GM12873 (cell line): ENCODE measurements around the gene SEC14L2.

Experiments
- TF ChIP-seq, protein P1 (sequence below): IDR thresholded peaks from 2 replicates; pipeline ENCODE4 v1.5.1; 2012; ENCODE audit warnings: low read depth, mild to moderate bottlenecking, moderate library complexity, low read length, control low read depth; ENCODE audit not compliant: insufficient read depth; ENCODE audit errors: missing control alignments

Gene SEC14L2

GRCh38 chr22:30381264-30381663 is 15.6 kb upstream of the SEC14L2 start:
- TF ChIP-seq, protein P1, sequence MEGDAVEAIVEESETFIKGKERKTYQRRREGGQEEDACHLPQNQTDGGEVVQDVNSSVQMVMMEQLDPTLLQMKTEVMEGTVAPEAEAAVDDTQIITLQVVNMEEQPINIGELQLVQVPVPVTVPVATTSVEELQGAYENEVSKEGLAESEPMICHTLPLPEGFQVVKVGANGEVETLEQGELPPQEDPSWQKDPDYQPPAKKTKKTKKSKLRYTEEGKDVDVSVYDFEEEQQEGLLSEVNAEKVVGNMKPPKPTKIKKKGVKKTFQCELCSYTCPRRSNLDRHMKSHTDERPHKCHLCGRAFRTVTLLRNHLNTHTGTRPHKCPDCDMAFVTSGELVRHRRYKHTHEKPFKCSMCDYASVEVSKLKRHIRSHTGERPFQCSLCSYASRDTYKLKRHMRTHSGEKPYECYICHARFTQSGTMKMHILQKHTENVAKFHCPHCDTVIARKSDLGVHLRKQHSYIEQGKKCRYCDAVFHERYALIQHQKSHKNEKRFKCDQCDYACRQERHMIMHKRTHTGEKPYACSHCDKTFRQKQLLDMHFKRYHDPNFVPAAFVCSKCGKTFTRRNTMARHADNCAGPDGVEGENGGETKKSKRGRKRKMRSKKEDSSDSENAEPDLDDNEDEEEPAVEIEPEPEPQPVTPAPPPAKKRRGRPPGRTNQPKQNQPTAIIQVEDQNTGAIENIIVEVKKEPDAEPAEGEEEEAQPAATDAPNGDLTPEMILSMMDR = no peak

- TF ChIP-seq, protein P1 = no peak
Observed at GRCh38 chr22:30382340-30382739, 14.5 kb upstream of the SEC14L2 start.

DNA sequence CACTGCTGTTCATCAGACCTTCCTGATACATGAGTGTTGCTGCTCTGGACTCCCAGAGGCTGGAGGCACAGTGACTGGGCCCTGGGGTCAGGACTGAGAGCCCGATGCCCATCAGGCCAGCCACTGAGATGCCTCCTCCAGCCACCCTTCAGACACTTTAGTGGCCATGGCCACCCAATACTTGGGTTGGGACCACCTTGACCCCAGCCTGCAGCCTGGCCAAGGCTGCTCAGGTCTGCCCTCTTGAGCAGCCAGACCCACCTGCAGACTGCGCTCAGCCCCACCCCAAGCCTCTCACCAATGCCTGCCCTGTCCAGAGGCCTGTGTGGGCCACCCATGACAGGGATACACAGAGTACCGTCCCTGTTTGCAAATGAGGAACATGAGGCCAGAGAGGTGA is 13.8 kb upstream of the SEC14L2 start:
- TF ChIP-seq, protein P1 = no peak

DNA sequence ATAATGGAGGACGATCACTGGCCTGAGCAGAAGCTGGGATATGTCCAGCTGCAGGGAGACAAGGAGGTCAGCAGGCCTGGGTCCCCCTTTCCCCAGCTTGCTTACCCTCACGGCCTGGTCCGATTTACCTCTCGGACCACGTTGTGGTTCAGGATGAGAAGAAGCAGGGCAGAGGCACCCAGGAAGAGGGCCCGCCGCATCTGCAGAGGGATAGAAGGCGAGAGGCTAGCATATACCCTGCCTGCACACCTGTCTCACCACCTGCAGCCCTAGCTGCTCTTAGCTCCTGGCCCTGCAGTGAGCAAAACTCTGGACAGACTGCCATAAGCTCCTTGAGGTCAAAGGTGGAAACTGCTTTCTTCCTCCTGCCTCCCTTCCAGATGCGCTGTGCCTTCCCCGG is 10.9 kb upstream of the SEC14L2 start:
- TF ChIP-seq, protein P1 = no peak

DNA sequence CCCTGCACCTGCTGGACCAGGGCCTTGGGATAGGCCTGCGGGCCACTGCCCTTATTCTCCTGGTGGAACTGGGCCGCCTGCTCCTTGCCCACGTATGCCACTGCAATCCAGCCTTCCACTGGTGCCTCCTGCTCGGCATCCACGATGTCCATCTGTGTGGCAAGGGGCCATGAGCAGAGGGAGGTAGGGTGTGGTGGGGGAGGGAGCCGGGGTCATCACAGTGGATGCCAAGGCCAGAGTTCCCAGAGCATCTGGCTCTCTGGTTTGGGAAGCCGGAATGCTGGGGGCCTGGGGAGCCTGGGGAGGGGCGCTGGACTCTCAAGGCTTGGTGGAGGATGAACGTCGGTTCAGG is 10.2 kb upstream of the SEC14L2 start:
- TF ChIP-seq, protein P1 = no peak

- TF ChIP-seq, protein P1 = peak; percentile 76
Observed at GRCh38 chr22:30386960-30387827, 9.6 kb upstream of the SEC14L2 start, which contains the start of gene RNF215. RNF215 (minus strand) TSS chr22:30387411; CDS start chr22:30387313, 98 bp downstream.

DNA sequence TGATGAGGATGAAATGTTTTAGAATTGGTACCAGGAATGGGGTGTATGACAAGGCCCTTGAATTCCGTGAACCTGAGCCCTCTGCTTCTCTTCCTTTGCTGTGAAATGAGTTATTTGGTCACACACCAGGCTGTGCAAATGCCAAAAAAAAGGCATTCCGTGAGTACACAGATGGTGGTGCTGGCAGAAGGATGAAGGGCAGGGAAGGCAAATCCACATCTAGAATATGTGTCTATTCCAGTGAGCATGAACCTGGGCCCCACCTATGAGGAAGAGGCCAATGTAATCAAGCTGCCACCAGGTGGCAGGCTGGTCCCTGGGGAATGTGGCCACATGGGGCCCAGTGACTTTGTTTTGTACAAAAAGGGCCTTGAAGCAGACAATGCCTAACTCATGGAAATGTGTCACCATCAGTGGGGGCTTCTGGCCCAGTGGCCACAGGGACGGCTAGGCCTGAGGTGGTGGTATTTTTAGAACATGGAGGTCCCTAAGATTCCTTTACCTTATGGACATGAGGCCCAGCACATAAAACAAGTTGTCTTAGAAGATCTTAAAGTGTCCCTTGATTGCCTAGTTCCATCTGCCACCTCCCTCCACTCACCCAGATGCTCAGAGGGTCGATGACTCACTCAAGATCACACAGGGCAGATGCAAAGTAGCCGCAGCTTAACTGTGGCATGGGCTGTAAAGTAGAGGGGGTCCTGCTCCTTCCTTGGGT is 5.7 kb upstream of the SEC14L2 start:
- TF ChIP-seq, protein P1 = peak; percentile 91
